ENCODE results near the gene SLF2. TPM values are rescaled to one million over a fixed set of nuclear protein-coding genes. Genes with fewer than 3 reads are reported as not detected.

SLF2 gene
- total RNA-seq, 1 donor: 17.0 TPM

- Histone ChIP-seq H3K27me3 (ENCODE audit: insufficient read depth, low read length) (peaks cover 2% of the 10 kb centered on the region), H3K4me3 (ENCODE audit: low read length) (no peak overlapping the region), H3K9me3 (ENCODE audit: low read depth, low read length) (no peaks in the 10 kb centered on the region), H3K4me1 (ENCODE audit: insufficient read depth, low read length) (peaks cover 4% of the 10 kb centered on the region)
Measured at GRCh38 chr10:101011517-101012423, 99.0 kb downstream of the SLF2 start.

- Histone ChIP-seq H3K4me1 (ENCODE audit: insufficient read depth, low read length) (peaks cover 4% of the 10 kb centered on the region), H3K4me3 (ENCODE audit: low read length) (no peak overlapping the region), H3K9me3 (ENCODE audit: low read depth, low read length) (no peaks in the 10 kb centered on the region), H3K27me3 (ENCODE audit: insufficient read depth, low read length) (peaks cover 6% of the 10 kb centered on the region)
Measured at GRCh38 chr10:101012525-101013364, 100.0 kb downstream of the SLF2 start.

- H3K9me3 ChIP-seq (ENCODE audit: low read depth, low read length): no peaks in the 10 kb centered on the region
- peaks cover 10% of the 10 kb centered on the region for H3K4me1 ChIP-seq (ENCODE audit: insufficient read depth, low read length)
- H3K27me3 ChIP-seq (ENCODE audit: insufficient read depth, low read length): peaks cover 11% of the 10 kb centered on the region
- no peak overlapping the region for H3K4me3 ChIP-seq (ENCODE audit: low read length)
Measured at GRCh38 chr10:101013365-101013825, 100.6 kb downstream of the SLF2 start.

- Histone ChIP-seq H3K4me3 (ENCODE audit: low read length) (no peak overlapping the region), H3K9me3 (ENCODE audit: low read depth, low read length) (no peaks in the 10 kb centered on the region), H3K4me1 (ENCODE audit: insufficient read depth, low read length) (peaks cover 19% of the 10 kb centered on the region), H3K27me3 (ENCODE audit: insufficient read depth, low read length) (peaks cover 17% of the 10 kb centered on the region)
Measured at GRCh38 chr10:101014230-101014884, 101.6 kb downstream of the SLF2 start.

Other genes with a start within 250 kb of the SLF2 start
- not detected for gene PAX2, start 167.4 kb upstream of the SLF2 start, total RNA-seq
- gene SEMA4G, start 56.5 kb downstream of the SLF2 start, total RNA-seq: 0.10 TPM
- gene MRPL43, start 74.5 kb downstream of the SLF2 start, total RNA-seq: 18.9 TPM
- 2.0 TPM for gene TWNK, start 74.6 kb downstream of the SLF2 start, total RNA-seq
- gene LZTS2, start 86.8 kb downstream of the SLF2 start, total RNA-seq: 8.1 TPM
- 0.21 TPM for gene PDZD7, start 118.2 kb downstream of the SLF2 start, total RNA-seq
- 28.4 TPM for gene SFXN3, start 118.3 kb downstream of the SLF2 start, total RNA-seq
- gene KAZALD1, start 149.0 kb downstream of the SLF2 start, total RNA-seq: 0.42 TPM
- not detected for gene TLX1, start 218.3 kb downstream of the SLF2 start, total RNA-seq